22Rv1 (cell line): ENCODE data around the gene FHIT.

Experiments
- ZFX ChIP-seq: fragments of 450-650 bp; IDR thresholded peaks from 2 replicates; pipeline ENCODE4 v1.6.1; 2017; ENCODE audit warnings: antibody characterized with exemption, borderline replicate concordance
- TF ChIP-seq, protein P1 (sequence below): fragments of 450-650 bp; IDR thresholded peaks from 2 replicates; pipeline ENCODE4 v1.5.1; 2017; ENCODE audit warnings: mild to moderate bottlenecking

- TF ChIP-seq, protein P1, sequence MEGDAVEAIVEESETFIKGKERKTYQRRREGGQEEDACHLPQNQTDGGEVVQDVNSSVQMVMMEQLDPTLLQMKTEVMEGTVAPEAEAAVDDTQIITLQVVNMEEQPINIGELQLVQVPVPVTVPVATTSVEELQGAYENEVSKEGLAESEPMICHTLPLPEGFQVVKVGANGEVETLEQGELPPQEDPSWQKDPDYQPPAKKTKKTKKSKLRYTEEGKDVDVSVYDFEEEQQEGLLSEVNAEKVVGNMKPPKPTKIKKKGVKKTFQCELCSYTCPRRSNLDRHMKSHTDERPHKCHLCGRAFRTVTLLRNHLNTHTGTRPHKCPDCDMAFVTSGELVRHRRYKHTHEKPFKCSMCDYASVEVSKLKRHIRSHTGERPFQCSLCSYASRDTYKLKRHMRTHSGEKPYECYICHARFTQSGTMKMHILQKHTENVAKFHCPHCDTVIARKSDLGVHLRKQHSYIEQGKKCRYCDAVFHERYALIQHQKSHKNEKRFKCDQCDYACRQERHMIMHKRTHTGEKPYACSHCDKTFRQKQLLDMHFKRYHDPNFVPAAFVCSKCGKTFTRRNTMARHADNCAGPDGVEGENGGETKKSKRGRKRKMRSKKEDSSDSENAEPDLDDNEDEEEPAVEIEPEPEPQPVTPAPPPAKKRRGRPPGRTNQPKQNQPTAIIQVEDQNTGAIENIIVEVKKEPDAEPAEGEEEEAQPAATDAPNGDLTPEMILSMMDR, result no peak
- no peak for TF ChIP-seq ZFX
Measured at GRCh38 chr3:60307562-60308199, 943.6 kb downstream of the FHIT start.
